Endothelial cell of umbilical vein (primary cell): ENCODE data around the gene AMZ1. TPM values are rescaled to one million over a fixed set of nuclear protein-coding genes. Genes with fewer than 3 reads are reported as not detected.

Source experiments
- BruUV-seq: library from RNA; stranded (reverse); fragments of 400-500 nt; replicated peaks from 2 replicates; lab custom pipeline; 2021; lab: Mats Ljungman, UMichigan
- CTCF ChIA-PET: fragments of 300-600, 350-600 bp; sonication (Branson Sonifier 250); formaldehyde crosslinking; loops from one replicate; lab custom pipeline; 2021; ENCODE audit warnings: antibody characterized with exemption, inconsistent platforms; lab: Charles Lee
- POLR2A ChIA-PET: fragments of 300-600, 350-600 bp; sonication (Branson Sonifier 250); formaldehyde crosslinking; loops from one replicate; lab custom pipeline; 2021; ENCODE audit warnings: antibody characterized with exemption, inconsistent platforms; lab: Charles Lee
- DNase-seq: peaks from one replicate; pipeline ENCODE4 v3.0.0-alpha.2; 2011; ENCODE audit warnings: low read depth, low spot score
- FAIRE-seq: peaks from 2 replicates; lab custom pipeline; 2011; peaks lifted over from hg19 to GRCh38; lab: Jason Lieb, UNC
- H2AFZ ChIP-seq: 2 replicates; pipeline ENCODE4 v1.6.0; 2012; ENCODE audit warnings: low read depth, low read length, control low read depth, inconsistent platforms
- H3K27ac ChIP-seq: 2 replicates; pipeline ENCODE4 v1.5.1; 2011; ENCODE audit warnings: low read depth, mild to moderate bottlenecking, control low read depth, low read length, moderate library complexity; ENCODE audit not compliant: insufficient read depth
- H3K27me3 ChIP-seq, 2 experiments: 2 replicates each; pipeline versions ENCODE4 v1.6.0 to v1.6.1; 2011; ENCODE audit warnings: low read length in 2 of 2, mixed read lengths in 1 of 2; ENCODE audit not compliant: control insufficient read depth in 2 of 2, insufficient read depth in 2 of 2
- H3K36me3 ChIP-seq, 2 experiments: 2 replicates in 1 of 2; 3 replicates in 1 of 2; pipeline ENCODE4 v1.5.1; 2011; ENCODE audit warnings: low read length in 2 of 2, mild to moderate bottlenecking in 1 of 2, moderate library complexity in 1 of 2; ENCODE audit not compliant: control insufficient read depth in 2 of 2, insufficient read depth in 2 of 2; ENCODE audit errors: extremely low read depth in 1 of 2
- H3K4me1 ChIP-seq: 3 replicates; pipeline ENCODE4 v1.5.1; 2011; ENCODE audit warnings: mild to moderate bottlenecking, low read length; ENCODE audit not compliant: control insufficient read depth, insufficient read depth; ENCODE audit errors: extremely low read depth
- H3K4me2 ChIP-seq: 2 replicates; pipeline ENCODE4 v1.6.1; 2011; ENCODE audit warnings: low read length, control low read depth, mixed read lengths; ENCODE audit not compliant: insufficient read depth
- H3K4me3 ChIP-seq, 3 experiments: fragments of 200-600 bp in 1 of 3; sonication (generic), shearing (Covaris generic) in 1 of 3; replicated peaks in 1 of 3; 2 replicates each; pipeline ENCODE4 v1.5.1; 2011 to 2016; ENCODE audit warnings: control low read depth in 3 of 3, low read length in 3 of 3, mild to moderate bottlenecking in 2 of 3, inconsistent platforms in 1 of 3, low read depth in 1 of 3, moderate library complexity in 1 of 3; ENCODE audit not compliant: insufficient read depth in 1 of 3
- H3K79me2 ChIP-seq: 2 replicates; pipeline ENCODE4 v1.6.0; 2012; ENCODE audit warnings: low read length, inconsistent platforms; ENCODE audit not compliant: control insufficient read depth, insufficient read depth
- H3K9ac ChIP-seq: replicated peaks from 2 replicates; pipeline ENCODE3; 2011; ENCODE audit warnings: low read length, control low read depth; ENCODE audit not compliant: insufficient read depth; ENCODE audit errors: extremely low read depth
- H3K9me1 ChIP-seq: replicated peaks from 3 replicates; pipeline ENCODE4 v1.6.0; 2011; ENCODE audit warnings: mild to moderate bottlenecking, low read length; ENCODE audit not compliant: control insufficient read depth, insufficient read depth; ENCODE audit errors: extremely low read depth
- H3K9me3 ChIP-seq: replicated peaks from 2 replicates; pipeline ENCODE4 v1.5.1; 2012; ENCODE audit warnings: low read length, inconsistent platforms; ENCODE audit not compliant: control insufficient read depth, insufficient read depth
- H4K20me1 ChIP-seq: replicated peaks from 2 replicates; pipeline ENCODE3; 2011; ENCODE audit warnings: mild to moderate bottlenecking, low read length; ENCODE audit not compliant: control insufficient read depth, insufficient read depth; ENCODE audit errors: extremely low read depth
- FOS ChIP-seq: IDR thresholded peaks from 2 replicates; pipeline ENCODE4 v1.6.1; 2011; ENCODE audit warnings: mild to moderate bottlenecking, low read length, moderate library complexity, borderline replicate concordance; ENCODE audit not compliant: insufficient read depth
- GATA2 ChIP-seq: IDR thresholded peaks from 2 replicates; pipeline ENCODE4 v1.7.0; 2011; ENCODE audit warnings: low read depth, mild to moderate bottlenecking, moderate library complexity, mixed read lengths, low read length; ENCODE audit not compliant: insufficient read length, insufficient read depth
- MYC ChIP-seq: IDR thresholded peaks from one replicate; pipeline ENCODE4 v1.6.1; 2011; ENCODE audit warnings: mild to moderate bottlenecking, low read depth, low read length
- POLR2A ChIP-seq: IDR thresholded peaks from 2 replicates; pipeline ENCODE4 v1.6.1; 2012; ENCODE audit warnings: low read depth, mild to moderate bottlenecking, control low read depth, low read length
- dilution Hi-C: fragments of 300-500 bp; cut with MboI; formaldehyde crosslinking; loops from one replicate; pipeline ENCODE4 v1.15.0; 2019; ENCODE audit warnings: low sequenced_read_pairs; ENCODE audit not compliant: extremely low pct_ligation_motif_present
- intact Hi-C: fragments of 100-400 bp; cut with micrococcal nuclease; formaldehyde crosslinking; loops from one replicate; pipeline ENCODE4 v1.10.0; 2022
- polyA plus RNA-seq, 4 experiments: library from polyadenylated mRNA; depleted of rRNA in 3 of 4; stranded (reverse) in 3 of 4; unstranded in 1 of 4; fragments of >200 nt; gene quantifications; 2 replicates each; pipeline versions ENCODE4 v1.2.1 to v1.2.3, GENCODE V29; 2011 to 2012; ENCODE audit warnings: missing spikeins in 1 of 4
- total RNA-seq: library from RNA; stranded (reverse); gene quantifications from 2 replicates; pipeline ENCODE4 v1.2.3, GENCODE V29; 2021
- TF ChIP-seq, protein P1 (sequence below), 2 donors: IDR thresholded peaks; 1 replicate in 1 of 2; 2 replicates in 1 of 2; pipeline ENCODE4 v1.5.1; 2011; ENCODE audit warnings: low read length in 2 of 2, mild to moderate bottlenecking in 2 of 2, moderate library complexity in 2 of 2, control low read depth in 1 of 2, inconsistent platforms in 1 of 2, low read depth in 1 of 2; ENCODE audit not compliant: insufficient read depth in 1 of 2; ENCODE audit errors: extremely low read depth in 1 of 2
- TF ChIP-seq, protein P2 (sequence below): IDR thresholded peaks from 2 replicates; pipeline ENCODE4 v1.6.1; 2011; ENCODE audit not compliant: insufficient read depth, insufficient read length

The AMZ1 gene
- total and polyA plus RNA-seq, 2 donors (not counting 3 experiments of a cell fraction or from before 2014, with no cell fraction given) = not detected

DNA sequence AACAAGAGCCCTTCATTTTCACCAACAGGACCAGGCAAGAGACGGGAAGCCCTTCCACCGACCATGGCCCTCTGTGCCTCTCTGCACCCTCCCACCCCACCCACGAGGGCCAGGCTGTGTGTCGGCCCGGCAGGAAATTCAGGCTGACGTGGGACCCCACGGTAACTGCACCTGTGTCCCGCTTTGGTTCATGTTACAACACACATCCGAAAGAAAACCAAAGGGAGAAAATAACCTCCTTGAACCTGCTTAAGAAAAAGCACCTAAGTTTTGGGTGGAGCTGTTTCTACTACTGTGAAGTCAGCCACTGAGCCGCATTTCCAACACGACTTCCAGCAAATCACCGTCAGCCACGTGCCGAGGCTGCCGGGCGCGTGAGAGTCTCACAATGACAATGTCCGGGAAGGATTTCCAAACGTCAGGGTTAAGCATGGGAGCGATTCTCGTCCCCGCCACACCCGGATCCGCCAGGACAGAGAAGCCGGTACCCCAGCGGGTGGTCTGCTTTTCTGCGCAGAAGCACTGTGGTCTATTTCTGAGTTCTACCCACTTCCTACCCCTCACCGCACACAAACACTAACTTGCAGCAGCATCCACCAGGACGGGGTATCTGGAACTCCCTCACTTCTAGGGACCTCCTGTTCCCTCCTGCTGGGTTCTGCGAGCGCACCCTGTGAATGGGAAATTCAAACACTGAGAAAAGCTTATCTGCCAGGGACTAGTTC is 36.6 kb downstream of the AMZ1 start:
- H3K9me3 ChIP-seq = no peaks in the 10 kb centered on the region
- POLR2A ChIA-PET = no interaction called here
- FAIRE-seq (no peak), DNase-seq (no peak)
- H3K4me1 ChIP-seq = no peaks in the 10 kb centered on the region
- no peak overlapping the region for H3K27ac ChIP-seq
- no peak overlapping the region for H2AFZ ChIP-seq
- CTCF ChIA-PET = interaction anchor here (0.7 to 1.3 kb wide), 3 partner anchors 10 to 36 kb away, joined by 3 to 4 read pairs (median 3); no protein-coding TSS in a partner anchor
- no peak overlapping the region for H3K4me3 ChIP-seq
- no peak overlapping the region for H3K9ac ChIP-seq
- peaks cover 0 to 11% of the 10 kb centered on the region in 2 experiments for H3K36me3 ChIP-seq
- H3K27me3 ChIP-seq = no peaks in the 10 kb centered on the region
- H3K9me1 ChIP-seq = no peaks in the 10 kb centered on the region
- dilution Hi-C loops = no loop called here
- H3K4me2 ChIP-seq = no peak overlapping the region
- H3K79me2 ChIP-seq = no peaks in the 10 kb centered on the region
- BruUV-seq = no TSS peak
- TF ChIP-seq MYC = no peak
- TF ChIP-seq POLR2A = no peak
- TF ChIP-seq FOS = no peak
- TF ChIP-seq GATA2 = no peak
- TF ChIP-seq, protein P1, sequence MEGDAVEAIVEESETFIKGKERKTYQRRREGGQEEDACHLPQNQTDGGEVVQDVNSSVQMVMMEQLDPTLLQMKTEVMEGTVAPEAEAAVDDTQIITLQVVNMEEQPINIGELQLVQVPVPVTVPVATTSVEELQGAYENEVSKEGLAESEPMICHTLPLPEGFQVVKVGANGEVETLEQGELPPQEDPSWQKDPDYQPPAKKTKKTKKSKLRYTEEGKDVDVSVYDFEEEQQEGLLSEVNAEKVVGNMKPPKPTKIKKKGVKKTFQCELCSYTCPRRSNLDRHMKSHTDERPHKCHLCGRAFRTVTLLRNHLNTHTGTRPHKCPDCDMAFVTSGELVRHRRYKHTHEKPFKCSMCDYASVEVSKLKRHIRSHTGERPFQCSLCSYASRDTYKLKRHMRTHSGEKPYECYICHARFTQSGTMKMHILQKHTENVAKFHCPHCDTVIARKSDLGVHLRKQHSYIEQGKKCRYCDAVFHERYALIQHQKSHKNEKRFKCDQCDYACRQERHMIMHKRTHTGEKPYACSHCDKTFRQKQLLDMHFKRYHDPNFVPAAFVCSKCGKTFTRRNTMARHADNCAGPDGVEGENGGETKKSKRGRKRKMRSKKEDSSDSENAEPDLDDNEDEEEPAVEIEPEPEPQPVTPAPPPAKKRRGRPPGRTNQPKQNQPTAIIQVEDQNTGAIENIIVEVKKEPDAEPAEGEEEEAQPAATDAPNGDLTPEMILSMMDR (IDR thresholded peaks at IDR 0.05; ENCODE audit: extremely low read depth in 1 of 2, insufficient read depth in 1 of 2, low read depth in 1 of 2, low read length in 2 of 2) = no peak
- TF ChIP-seq, protein P2, sequence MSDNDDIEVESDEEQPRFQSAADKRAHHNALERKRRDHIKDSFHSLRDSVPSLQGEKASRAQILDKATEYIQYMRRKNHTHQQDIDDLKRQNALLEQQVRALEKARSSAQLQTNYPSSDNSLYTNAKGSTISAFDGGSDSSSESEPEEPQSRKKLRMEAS = no peak
- intact Hi-C loops = no loop called here
- H4K20me1 ChIP-seq = no peaks in the 10 kb centered on the region
